Heart left ventricle (tissue), 13 donors: ENCODE measurements around the gene TMPO.

Experiments used
- POLR2A ChIP-seq, 2 donors: fragments of 450-650 bp; IDR thresholded peaks; one replicate each; pipeline ENCODE4 v1.6.1; 2017; ENCODE audit warnings: antibody characterized with exemption in 2 of 2, mild to moderate bottlenecking in 2 of 2, moderate library complexity in 2 of 2
- TF ChIP-seq, protein P1 (sequence below), 12 donors: fragments of 200-600 bp; sonication (generic) in 4 of 12; IDR thresholded peaks; one replicate each; pipeline versions ENCODE4 v1.5.0 to v1.8.0; 2018 to 2022; ENCODE audit warnings: antibody characterized with exemption in 12 of 12, mild to moderate bottlenecking in 5 of 12
- donor health status: ischemic (EF 13 %, LVEDD 7.1; RV severe dilation, severe dysfunction).
- donor health status: DM: no; HTN: yes; CAD: no.
- donor health status: DM: no; HTN: no; CAD: no.
- donor health status: ischemic (EF 25% LVEDD 6.9; RV normal size, moderate dysfunction).
- donor health status: ischemic (EF 25% LVEDD 5.7; RV mildly dilated, moderate dysfunction).
- donor health status: ischemic (EF 35%, LVEDD 5.7; RV mildly dilated, moderate dysfunction).
- donor health status: nonischemic (EF 11% LVEDD 7.7; RV severe dilation, severe dysfunction).
- donor health status: DM: yes; HTN: yes; CAD: no.
- donor health status: PGD.
- donor health status: ischemic (EF 29% LVEDD 5.4; RV normal size, mild dysfunction).
- donor health status: nonischemic (EF 23%, LVEDD 6.1; RV moderate dilation, normal function).

- TF ChIP-seq, protein P1, sequence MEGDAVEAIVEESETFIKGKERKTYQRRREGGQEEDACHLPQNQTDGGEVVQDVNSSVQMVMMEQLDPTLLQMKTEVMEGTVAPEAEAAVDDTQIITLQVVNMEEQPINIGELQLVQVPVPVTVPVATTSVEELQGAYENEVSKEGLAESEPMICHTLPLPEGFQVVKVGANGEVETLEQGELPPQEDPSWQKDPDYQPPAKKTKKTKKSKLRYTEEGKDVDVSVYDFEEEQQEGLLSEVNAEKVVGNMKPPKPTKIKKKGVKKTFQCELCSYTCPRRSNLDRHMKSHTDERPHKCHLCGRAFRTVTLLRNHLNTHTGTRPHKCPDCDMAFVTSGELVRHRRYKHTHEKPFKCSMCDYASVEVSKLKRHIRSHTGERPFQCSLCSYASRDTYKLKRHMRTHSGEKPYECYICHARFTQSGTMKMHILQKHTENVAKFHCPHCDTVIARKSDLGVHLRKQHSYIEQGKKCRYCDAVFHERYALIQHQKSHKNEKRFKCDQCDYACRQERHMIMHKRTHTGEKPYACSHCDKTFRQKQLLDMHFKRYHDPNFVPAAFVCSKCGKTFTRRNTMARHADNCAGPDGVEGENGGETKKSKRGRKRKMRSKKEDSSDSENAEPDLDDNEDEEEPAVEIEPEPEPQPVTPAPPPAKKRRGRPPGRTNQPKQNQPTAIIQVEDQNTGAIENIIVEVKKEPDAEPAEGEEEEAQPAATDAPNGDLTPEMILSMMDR (IDR thresholded peaks at IDR 0.05): no peak
- peak in 1 of 2 donors; percentile 6 for TF ChIP-seq POLR2A (IDR thresholded peaks at IDR 0.05)
Observed at GRCh38 chr12:98503592-98504367, 11.6 kb upstream of the TMPO start.
